ENCODE data around the gene CIDEC.
A peak's percentile ranks its signal among the peaks of the same experiment; 100 is the strongest.
"Not testable (repeated sequence)": the region's sequence is repeated elsewhere in the genome, so short reads cannot be mapped to it uniquely, and the experiment has no call there.

The CIDEC gene

DNA sequence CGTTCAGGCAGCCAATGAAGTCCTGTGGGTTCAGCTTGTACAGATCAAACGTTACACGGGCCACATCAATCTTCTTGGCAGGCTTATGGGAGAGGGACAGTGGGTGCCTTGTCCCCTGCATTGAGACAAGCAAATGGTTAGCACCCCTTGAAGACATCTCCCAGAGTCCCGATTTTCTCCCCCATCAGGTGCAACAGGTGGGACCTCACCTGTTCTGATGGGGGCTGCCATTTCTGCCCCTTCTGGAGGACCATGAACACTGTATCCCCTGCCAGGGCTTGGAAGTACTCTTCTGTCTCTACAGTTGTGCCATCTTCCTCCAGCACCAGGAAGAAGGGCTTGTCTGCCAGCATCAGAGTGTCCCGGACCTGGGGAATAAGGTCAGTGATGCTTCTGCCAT, 10.1 kb downstream of the CIDEC start:
- TF ChIP-seq, protein P1, sequence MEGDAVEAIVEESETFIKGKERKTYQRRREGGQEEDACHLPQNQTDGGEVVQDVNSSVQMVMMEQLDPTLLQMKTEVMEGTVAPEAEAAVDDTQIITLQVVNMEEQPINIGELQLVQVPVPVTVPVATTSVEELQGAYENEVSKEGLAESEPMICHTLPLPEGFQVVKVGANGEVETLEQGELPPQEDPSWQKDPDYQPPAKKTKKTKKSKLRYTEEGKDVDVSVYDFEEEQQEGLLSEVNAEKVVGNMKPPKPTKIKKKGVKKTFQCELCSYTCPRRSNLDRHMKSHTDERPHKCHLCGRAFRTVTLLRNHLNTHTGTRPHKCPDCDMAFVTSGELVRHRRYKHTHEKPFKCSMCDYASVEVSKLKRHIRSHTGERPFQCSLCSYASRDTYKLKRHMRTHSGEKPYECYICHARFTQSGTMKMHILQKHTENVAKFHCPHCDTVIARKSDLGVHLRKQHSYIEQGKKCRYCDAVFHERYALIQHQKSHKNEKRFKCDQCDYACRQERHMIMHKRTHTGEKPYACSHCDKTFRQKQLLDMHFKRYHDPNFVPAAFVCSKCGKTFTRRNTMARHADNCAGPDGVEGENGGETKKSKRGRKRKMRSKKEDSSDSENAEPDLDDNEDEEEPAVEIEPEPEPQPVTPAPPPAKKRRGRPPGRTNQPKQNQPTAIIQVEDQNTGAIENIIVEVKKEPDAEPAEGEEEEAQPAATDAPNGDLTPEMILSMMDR (IDR thresholded peaks at IDR 0.05; ENCODE audit: low read depth, low read length), result no peak
- DNase-seq (ENCODE audit: extremely low read depth, low read depth), result no peak

DNA sequence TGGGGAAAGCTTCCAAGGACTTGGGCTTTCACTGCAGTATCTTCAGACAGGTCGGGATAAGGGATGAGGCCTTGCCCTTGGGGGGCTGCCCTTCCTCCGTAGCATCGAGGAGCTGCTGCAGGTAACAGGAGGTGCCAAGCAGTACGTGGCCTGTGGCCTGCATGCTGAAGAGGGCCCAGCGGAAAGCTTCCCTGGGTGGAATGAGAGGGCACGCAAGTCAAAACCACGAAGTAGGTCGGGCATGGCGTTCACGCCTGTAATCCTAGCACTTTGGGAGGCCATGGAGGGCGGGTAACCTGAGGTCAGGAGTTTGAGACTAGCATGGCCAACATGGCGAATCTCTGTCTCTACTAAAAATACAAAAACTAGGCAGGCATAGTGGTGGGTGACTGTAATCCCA, 12.9 kb downstream of the CIDEC start:
- no peak for DNase-seq (ENCODE audit: extremely low read depth, low read depth)

DNA sequence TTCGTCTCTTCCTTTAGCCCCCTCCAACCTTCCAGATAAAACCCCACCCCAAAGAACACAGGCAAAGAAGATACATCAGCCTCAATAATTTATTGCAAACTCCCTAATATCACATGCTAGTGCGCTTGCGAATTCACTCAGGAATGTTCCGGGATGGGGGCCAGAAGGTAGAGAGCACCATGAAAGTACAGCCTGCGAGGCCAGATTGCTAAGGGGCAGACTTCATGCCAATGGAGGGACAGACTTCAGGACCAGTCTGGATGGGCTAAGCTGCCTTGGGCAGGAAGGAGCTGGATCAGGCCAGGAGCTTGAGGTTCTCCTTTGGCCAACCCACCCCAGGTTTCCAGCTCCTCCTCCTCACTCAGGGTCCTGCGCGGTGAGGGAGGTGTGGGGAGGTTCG, 13.4 kb downstream of the CIDEC start:
- TF ChIP-seq, protein P1 (IDR thresholded peaks at IDR 0.05; ENCODE audit: low read depth, low read length), result no peak
- DNase-seq (ENCODE audit: extremely low read depth, low read depth), result no peak

More for the DNA sequence above, 12.9 kb downstream of the CIDEC start:
- TF ChIP-seq, protein P1 (IDR thresholded peaks at IDR 0.05; ENCODE audit: low read depth, low read length), result no peak

DNA sequence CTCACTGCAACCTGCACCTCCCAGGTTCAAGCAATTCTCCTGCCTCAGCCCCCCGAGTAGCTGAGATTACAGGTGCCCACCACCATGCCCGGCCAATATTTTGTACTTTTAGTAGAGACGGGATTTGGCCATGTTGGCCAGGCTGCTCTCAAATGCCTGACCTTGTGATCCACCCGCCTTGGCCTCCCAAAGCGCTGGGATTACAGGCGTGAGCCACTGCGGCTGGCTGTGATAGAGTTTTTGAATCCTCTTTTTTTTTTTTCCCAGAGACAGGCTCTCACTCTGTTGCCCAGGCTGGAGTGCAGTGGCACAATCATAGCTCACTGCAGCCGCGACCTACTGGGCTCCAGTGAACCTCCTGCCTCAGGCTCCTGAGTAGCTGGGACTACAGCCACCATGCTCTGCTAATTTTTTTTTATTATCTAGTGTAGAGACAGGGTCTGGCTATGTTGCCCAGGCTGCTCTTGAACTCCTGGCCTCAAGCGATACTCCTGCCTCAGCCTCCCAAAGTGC, 14.9 kb downstream of the CIDEC start:
- DNase-seq (ENCODE audit: extremely low read depth, low read depth), result not testable (repeated sequence)

DNA sequence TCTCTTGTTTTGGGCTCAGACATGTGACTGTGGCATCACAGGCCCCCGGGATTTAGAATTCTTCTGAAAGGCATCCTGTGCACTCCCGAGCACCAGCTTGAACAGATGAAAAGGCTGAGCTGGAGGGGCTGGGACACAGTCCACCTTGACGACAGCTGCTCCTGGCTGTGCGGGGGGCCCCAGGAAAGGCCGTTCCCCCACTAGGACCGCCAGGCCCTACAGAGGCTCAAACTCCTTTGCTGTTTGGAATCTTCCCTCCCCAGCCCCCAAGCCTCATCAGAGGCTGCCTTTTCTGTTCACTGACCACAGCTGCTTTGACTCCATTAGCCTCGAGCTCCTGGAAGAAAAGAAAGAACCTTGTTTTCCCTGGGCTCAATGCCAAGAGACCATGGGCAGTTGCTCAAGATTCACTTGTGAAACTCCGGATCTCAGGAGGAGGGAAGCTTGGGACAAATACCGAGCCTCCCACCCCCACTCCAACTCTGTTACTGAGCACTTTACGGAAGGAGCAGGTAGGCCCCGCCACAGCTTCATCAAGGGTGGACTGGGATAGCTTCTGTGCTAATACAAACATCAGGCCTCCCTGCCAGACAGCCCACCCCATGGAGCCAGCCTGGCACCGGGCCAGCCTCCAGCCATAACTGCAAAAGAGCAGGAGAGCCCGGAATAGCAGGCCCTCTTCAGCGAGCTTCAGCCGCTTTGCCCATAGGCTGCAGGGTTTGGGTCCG, 15.7 kb downstream of the CIDEC start:
- TF ChIP-seq, protein P1 (IDR thresholded peaks at IDR 0.05; ENCODE audit: low read depth, low read length), result no peak
- DNase-seq (ENCODE audit: extremely low read depth, low read depth), result peak; percentile 79

DNA sequence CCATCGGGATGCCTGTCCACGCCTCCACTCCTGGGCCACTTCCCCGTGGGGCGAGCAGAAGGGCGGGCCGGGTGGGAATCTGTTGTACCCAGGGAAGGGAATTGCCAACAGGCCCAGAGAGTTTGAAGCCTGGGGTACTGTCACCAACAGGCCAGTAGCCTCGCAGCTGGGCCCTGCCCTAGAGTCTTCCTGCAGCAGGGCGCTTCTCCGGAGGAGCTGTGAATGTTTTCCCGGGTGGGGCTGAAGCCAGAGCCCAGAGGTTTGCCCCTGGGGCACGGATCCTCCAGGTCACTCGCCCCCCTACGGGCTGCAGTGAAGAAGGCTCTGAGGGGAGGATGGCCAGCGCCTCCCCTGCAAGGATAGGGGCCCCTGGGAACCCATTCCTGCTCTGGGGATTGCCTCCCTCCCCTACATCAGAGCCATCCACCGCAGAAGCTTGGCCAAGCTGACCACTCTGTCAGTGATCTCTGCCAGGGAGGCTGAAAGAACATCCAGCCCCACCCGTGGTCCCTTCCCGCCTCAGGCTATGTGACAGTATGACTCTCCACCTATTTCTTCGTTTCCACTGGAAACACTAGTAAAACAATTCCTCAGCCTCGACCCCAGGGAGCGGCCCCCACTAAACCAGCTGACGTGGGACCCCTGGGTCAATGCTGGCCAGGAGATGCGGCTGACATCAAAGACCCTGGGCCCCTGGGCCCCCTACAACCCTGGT, 16.8 kb downstream of the CIDEC start:
- TF ChIP-seq, protein P1 (IDR thresholded peaks at IDR 0.05; ENCODE audit: low read depth, low read length), result no peak

DNA sequence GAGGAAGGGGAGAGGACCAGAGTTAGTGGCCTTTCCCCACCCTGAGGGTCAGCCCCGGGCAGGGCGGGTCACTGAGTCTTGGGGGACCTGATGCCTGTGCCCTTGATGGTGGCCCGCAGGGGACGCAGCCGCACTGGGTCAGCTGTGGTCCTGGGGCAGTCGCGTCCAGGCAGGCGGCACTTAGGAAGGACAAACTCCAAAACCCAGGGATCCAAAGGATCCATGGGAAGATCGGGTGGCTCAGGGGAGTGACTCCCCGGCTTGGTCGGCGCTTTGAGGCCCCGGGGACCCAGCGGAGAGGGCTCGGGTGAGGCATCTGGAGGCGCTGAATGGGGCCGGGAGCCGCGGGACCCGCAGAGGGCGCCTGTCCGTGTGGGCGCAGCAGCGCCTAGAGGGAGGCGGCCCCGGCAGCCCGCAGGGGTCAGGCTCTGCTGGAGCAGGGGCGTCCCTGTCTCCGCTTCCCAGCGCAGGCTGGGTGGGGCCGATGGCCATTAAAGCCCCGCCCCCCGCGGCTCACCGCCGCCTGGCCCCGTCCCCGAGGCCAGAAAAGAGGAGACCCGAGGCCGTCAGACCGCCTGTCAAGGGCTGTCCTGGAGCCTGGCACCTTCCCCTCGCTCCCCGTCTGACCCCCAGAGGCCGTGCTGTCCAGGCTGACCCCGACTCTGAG, 17.5 kb downstream of the CIDEC start:
- TF ChIP-seq, protein P1 (IDR thresholded peaks at IDR 0.05; ENCODE audit: low read depth, low read length), result peak; percentile 34
- no peak for DNase-seq (ENCODE audit: extremely low read depth, low read depth)

More for the DNA sequence above, 16.8 kb downstream of the CIDEC start:
- DNase-seq (ENCODE audit: extremely low read depth, low read depth), result no peak
